ENCODE results near the gene MEGF6.

DNA sequence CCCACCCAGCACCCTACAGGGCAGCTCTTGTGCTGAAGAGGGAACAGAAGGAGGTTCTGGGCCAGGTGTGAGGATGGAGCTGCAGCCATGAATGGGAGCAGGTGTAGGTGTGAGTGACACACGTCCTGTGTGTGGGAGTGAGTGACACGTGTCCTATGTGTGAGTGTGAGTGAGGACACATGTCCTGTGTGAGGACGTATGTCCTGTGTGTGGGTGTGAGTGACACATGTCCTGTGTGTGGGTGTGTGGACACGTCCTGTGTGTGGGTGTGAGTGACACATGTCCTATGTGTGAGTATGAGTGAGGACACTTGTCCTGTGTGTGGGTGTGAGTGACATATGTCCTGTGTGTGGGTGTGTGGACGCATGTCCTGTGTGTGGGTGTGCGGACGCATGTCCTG lies 26.4 kb downstream of the MEGF6 start:
- TF ChIP-seq CTCF (optimal IDR thresholded peaks at IDR 0.05 in 1 of 3, IDR thresholded peaks at IDR 0.05 in 1 of 3, conservative IDR thresholded peaks at IDR 0.05 in 1 of 3; ENCODE audit: extremely low read depth in 1 of 3, insufficient read depth in 2 of 3, low read length in 3 of 3): no peak
- no peak for TF ChIP-seq EZH2 (IDR thresholded peaks at IDR 0.05; ENCODE audit: low read length)
